GM13976 (cell line): ENCODE data around the gene CHN2.
"Not testable (repeated sequence)": the region's sequence is repeated elsewhere in the genome, so short reads cannot be mapped to it uniquely, and the experiment has no call there.

Experiments used
- DNase-seq: peaks from one replicate; pipeline ENCODE4 v3.0.0; 2012; ENCODE audit warnings: low spot score
- CTCF ChIP-seq: IDR thresholded peaks from 2 replicates; pipeline ENCODE4 v1.5.1; 2012; ENCODE audit warnings: borderline replicate concordance, mild to moderate bottlenecking; ENCODE audit not compliant: insufficient read depth; ENCODE audit errors: extremely low read depth, missing control alignments, control extremely low read depth
- in situ Hi-C: fragments of 300-500 bp; cut with MboI; formaldehyde crosslinking; loops from one replicate; pipeline ENCODE4 v1.12.0; 2022; ENCODE audit warnings: low sequenced_read_pairs, mixed read lengths, inconsistent platforms; ENCODE audit not compliant: unreplicated experiment

Gene CHN2

GRCh38 chr7:29199776-29200175, 5.2 kb downstream of the CHN2 start:
- TF ChIP-seq CTCF: no peak
- no peak for DNase-seq
- in situ Hi-C loops: no loop called here

GRCh38 chr7:29202651-29203069, 8.1 kb downstream of the CHN2 start:
- DNase-seq: no peak

GRCh38 chr7:29204491-29205272, 10.1 kb downstream of the CHN2 start:
- in situ Hi-C loops: no loop called here
- no peak for DNase-seq
- TF ChIP-seq CTCF: no peak

More at GRCh38 chr7:29202651-29203069, 8.1 kb downstream of the CHN2 start:
- in situ Hi-C loops: no loop called here
- TF ChIP-seq CTCF: no peak

GRCh38 chr7:29207162-29207801, 12.7 kb downstream of the CHN2 start:
- no peak for DNase-seq
- in situ Hi-C loops: no loop called here
- no peak for TF ChIP-seq CTCF

GRCh38 chr7:29208410-29209250, 14.1 kb downstream of the CHN2 start:
- DNase-seq: no peak
- in situ Hi-C loops: no loop called here
- TF ChIP-seq CTCF: no peak

- in situ Hi-C loops: no loop called here
- DNase-seq: no peak
- TF ChIP-seq CTCF: no peak
Observed at GRCh38 chr7:29209745-29210144, 15.2 kb downstream of the CHN2 start.

GRCh38 chr7:29212736-29213135, 18.2 kb downstream of the CHN2 start:
- DNase-seq, in situ Hi-C loops: not testable (repeated sequence)
